Activated T-cell treated with anti-CD3 and anti-CD28 coated beads for 24 hours (primary cell): Measurements from ENCODE around the gene CUL2.
"Not testable (repeated sequence)": the region's sequence is repeated elsewhere in the genome, so short reads cannot be mapped to it uniquely, and the experiment has no call there.

Experiments
- DNase-seq: peaks from one replicate; pipeline ENCODE4 v3.0.0-alpha.2; 2020; ENCODE audit warnings: low read depth

Gene CUL2

DNA sequence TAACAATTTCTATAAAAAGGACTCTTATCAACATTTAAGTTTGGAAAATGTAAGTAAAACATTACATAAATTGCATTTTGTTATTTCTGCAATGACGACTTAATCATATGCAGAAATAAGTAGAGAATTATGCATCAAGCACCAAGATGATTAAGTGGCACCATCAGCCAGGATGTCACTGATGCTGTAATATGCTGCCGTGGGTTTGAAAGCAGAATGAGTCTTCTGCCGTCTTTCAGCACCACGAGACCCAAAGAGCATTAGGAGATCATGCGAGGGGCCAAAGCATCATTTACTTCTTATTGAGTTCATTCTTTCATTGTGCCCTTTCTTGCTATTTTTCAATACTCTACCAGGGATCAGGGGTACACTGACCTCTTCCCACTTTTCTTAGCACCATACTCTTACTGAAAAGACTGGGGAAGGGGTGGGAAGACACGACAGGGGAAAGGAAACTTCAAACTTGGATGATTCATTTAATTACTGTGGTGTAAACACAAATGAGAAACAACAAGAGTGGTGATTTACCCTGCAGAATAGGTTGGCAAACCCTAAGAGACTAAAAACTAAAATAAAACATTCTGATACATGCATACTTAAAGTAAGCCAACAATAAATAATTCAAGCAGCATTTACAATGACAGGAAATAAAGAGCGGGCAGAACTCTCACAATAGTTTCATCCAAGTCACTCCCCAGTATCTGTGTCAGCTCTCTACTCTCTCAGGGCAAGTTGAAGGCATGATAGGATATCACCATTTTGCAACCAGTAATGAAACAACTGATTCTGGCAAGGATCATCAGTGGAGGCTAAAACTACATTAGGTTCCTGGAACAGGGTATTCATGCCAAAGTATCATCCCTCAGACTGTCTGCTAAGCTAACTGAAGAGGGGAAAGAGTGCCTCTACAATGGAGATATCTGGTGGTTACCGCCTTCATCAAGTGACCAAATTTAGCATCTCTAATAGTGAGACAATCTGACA is 70.8 kb downstream of the CUL2 start:
- DNase-seq: no peak

- no peak for DNase-seq
Measured at GRCh38 chr10:35017608-35018007, 72.5 kb downstream of the CUL2 start.

DNA sequence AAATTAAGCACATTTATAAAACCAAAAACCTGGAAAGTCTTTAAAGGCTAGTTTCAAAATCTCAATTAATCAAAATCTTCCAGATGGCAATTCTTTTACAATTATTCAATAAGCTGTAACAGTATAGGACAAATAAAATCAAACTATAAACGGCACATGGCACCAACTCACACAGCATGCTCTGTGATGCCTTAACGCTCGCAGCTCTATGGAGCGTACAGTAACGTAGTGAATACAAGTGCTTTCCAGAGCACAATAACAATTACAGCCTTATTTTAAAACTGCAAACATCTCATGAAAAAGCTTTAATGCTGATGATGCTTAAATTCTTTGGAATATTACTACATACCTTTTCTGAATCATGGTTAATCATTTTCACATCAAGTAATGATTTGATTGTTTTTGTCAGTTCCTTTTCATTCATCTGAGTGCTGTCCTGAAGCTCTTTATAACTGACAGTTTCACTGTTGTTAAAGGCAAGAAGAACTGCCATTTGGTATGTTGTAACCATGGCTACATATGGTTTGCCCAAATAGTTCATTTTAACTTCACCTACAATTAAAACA is 74.2 kb downstream of the CUL2 start:
- no peak for DNase-seq

DNA sequence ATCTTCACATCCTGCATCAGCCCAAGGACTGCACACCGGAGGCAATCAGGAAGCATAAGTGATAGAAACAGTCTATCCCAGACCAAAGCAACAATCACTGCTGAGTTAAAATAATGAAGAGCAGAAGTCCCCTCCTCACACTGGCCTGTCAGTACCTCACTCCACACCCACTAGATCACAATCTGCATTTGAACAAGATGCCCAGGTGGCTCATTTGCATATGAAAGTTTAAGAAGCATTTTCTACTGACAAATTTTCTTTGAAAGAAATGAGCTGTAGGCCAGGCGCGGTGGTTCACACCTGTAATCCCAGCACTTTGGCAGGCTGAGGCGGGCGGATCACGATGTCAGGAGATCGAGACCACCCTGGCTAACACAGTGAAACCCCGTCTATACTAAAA is 77.4 kb downstream of the CUL2 start:
- DNase-seq: no peak

- DNase-seq: no peak
Measured at GRCh38 chr10:35011771-35012191, 78.4 kb downstream of the CUL2 start.

GRCh38 chr10:35007858-35008301 is 82.3 kb downstream of the CUL2 start:
- no peak for DNase-seq

DNA sequence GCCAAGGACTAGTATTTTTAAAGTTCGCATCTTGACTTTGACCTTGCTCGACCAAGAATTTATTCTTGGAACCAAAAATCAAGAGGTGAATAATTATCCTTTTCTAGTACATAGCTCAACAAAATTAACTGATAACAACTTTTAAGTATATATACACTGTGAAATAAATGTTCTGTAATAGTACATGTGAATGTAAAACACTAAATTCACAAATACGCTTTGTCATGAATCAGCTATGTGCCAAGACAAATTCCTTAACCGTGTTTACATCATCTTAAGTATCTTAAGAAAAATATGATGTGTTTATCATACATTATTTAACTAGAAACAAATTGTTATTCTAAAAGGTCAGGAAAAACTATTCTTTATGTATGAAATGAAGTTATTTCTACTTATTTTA is 83.3 kb downstream of the CUL2 start:
- no peak for DNase-seq

GRCh38 chr10:35005868-35006267 is 84.3 kb downstream of the CUL2 start:
- no peak for DNase-seq

DNA sequence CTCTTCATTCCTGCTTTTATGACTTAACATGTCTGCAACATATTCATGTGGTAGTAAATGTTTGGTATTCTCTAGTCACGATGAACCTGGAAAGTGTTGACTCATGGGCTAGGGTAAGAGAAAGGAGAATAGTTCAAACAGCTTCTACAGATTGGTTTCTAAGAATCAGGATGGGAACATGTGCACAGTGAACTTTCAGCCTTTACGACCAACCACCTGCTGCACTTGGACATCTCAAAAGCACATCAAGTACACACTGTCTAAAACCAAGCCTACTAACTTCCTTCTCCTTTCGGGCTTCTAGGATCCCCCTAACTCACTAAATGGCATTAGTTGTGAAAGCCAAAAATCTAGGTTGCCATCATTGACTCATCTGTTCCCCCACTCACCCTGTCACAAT is 85.5 kb downstream of the CUL2 start:
- DNase-seq: no peak

- no peak for DNase-seq
Measured at GRCh38 chr10:35003906-35004305, 86.2 kb downstream of the CUL2 start.

DNA sequence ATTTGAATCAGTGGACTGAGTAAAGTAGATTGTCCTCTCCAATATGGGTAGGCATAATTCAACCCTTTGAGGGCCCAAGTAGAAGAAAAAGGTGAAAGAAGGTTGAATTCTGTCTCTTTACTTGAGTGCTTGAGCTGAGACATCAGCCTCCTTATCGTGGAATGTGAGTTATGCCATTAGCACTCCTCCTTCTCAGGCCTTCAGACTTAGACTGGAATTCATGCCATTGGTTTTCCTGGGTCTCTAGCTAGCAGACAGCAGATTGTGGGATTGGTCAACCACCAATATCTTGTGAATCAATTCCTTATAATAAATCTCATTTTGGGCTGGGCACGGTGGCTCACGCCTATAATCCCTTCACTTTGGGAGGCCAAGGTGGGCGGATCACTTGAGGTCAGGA is 89.2 kb downstream of the CUL2 start:
- no peak for DNase-seq

DNA sequence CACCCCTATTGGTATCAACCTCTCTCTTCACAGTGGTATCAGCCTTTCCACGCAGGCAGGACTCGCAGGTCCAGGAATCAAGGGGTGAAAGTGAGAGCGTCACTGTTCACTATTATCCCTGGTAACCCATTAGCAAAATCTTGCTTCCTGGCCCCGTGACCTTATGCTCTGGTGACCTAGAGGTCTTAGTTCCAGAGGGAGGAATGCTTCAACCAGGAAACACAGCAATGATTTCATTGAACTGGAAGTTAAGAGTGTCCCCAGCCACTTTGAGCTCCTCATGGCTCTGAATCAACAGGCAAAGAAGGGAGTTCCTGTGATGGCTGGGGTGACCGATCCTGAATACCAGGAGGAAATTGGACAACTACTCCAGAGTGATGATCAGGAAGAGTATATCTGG is 90.6 kb downstream of the CUL2 start:
- DNase-seq: no peak

GRCh38 chr10:34998940-34999339 is 91.2 kb downstream of the CUL2 start:
- DNase-seq: no peak

GRCh38 chr10:34996843-34997242 is 93.3 kb downstream of the CUL2 start:
- no peak for DNase-seq

DNA sequence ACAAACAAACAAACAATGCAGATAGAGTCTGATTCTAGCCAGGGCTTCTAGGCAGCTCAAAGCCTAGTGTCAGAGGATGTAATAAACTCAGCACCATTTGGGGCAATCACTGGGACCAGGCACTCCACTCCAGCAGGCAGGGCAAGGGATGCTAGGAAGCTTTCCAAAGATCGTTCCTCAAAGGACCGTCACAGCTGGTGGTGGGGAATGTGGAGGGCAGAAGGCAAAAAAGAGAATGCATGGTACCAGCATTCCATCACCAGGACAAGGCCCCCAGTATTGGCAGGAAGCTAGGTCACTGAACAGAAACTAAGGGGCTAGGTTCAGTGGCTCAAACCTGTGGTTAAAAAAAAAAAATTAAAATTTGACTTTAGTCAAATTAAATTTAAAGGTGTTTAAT is 94.2 kb downstream of the CUL2 start:
- DNase-seq: no peak

DNA sequence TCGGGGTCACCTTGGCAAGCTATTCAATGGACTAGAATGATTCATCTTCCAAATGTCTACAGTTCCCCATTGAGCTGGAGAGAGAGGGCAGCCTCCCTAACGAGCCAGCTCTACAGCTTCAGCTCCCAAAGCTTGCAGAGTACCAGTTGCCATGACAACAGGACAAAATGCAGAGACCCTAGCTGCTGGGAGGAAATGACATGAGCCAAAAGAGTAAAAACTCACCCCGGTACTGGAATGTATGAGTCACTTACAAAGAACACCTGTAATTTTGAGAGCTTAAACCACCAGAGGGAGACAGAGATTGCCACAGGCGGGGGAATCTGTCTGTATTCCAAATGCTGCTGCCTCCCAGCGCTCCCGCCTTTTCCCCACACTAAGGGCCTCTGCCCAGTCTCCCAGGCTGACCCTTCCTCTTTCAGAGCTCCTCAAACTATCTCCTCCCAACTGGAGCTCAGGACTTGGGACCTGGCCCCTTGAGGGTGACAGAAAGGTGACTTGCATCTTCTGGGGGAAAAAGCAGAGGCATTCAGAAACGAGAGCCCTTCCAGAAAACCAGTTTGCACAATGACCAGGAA is 95.5 kb downstream of the CUL2 start:
- DNase-seq: peak; percentile 46

- no peak for DNase-seq
Measured at GRCh38 chr10:34993782-34994181, 96.4 kb downstream of the CUL2 start.

DNA sequence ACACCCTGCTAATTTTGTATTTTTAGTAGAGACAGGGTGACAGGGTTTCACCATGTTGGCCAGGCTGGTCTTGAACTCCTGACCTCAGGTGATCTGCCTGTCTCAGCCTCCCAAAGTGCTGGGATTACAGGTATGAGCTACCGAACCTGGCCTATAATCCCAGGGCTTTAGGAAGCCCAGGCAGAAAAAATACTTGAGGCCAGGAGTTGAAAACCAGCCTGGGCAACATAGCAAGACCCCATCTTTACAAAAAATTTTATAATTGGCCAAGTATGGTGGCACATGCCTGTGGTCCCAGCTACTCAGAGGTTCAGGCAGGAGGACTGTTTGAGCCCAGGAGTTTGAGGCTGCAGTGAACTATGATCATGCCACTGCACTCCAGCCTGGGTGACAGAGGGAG is 99.0 kb downstream of the CUL2 start:
- DNase-seq: not testable (repeated sequence)

DNA sequence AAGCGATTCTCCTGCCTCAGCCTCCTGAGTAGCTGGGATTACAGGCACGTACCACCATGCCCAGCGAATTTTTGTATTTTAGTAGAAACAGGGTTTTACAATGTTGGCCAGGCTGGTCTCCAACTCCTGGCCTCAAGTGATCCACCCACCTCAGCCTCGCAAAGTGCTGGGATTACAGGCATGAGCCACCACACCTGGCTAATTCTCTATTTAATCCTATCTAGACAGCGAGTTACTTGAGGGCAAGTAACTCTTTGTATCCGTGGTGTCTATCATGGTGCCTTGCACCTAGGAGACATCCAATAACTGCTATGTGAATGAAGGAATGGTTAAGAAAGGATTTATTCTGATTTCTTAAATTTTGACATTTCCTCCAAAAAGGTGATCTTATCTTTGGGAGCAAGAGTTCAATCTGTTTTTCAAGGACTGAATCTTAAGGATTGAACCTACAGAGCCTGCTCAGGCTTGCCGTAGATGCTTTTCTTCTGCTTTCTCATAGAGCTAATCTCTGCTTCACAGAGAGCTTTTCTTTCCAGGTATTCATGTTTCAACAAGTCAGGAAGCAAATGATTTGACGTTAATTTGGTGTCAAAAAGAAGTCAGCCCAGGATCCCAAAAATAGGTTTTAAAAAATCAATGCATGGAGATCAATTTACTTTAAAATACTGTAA is 101.6 kb downstream of the CUL2 start:
- DNase-seq: no peak

DNA sequence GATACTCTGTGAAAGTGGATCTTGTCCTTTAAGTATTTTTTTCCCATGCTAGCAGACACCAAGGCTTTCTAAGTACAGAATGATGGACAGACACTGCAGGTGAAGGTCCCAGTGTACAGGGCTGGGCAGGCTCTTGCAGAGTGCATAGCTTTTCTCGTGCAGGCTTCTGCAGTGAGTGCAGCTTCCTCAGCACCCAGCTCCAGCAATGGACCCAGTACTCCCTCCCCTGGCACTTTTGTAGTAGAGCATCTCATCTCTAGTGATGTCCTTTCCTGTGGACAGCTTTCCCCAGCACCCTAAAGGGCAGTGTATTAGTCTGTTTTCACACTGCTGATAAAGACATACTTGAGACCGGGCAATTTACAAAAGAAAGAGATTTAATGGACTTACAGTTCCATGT is 104.3 kb downstream of the CUL2 start:
- no peak for DNase-seq

DNA sequence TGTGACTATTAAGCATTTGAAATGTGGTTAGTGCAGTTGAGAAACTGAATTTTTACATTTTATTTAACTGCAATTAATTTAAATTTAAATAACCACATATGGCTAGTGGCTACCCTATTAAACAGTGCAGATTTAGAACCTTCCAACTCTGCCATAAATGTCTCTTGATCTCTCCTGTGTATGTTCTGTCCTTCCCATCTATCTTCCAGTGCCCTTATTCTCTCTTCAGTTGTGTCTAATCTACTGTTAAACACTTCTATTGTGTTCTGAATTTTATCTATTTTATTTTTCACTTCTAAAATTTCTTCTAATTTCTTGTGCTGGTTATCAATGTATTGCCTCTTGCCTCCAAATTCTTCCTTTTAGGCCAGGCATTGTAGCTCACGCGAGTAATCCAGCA is 105.0 kb downstream of the CUL2 start:
- DNase-seq: no peak

- DNase-seq: no peak
Measured at GRCh38 chr10:34981844-34982243, 108.3 kb downstream of the CUL2 start.

- no peak for DNase-seq
Measured at GRCh38 chr10:34979938-34980337, 110.2 kb downstream of the CUL2 start.
